GM12872 (cell line): ENCODE measurements around the gene GTF2H1.

ENCODE experiments used
- CTCF ChIP-seq: IDR thresholded peaks from 3 replicates; pipeline ENCODE4 v1.5.1; 2011; ENCODE audit warnings: low read depth, mild to moderate bottlenecking, low read length, moderate library complexity; ENCODE audit not compliant: insufficient read depth

Gene GTF2H1

GRCh38 chr11:18320617-18321016 is 1.8 kb upstream of the GTF2H1 start:
- no peak for TF ChIP-seq CTCF

GRCh38 chr11:18321578-18321968 is 794 bp upstream of the GTF2H1 start:
- TF ChIP-seq CTCF = no peak

- no peak for TF ChIP-seq CTCF
Measured at GRCh38 chr11:18322818-18323570, 627 bp downstream of the GTF2H1 start.

- no peak for TF ChIP-seq CTCF
Measured at GRCh38 chr11:18324381-18324780, 2.0 kb downstream of the GTF2H1 start.

GRCh38 chr11:18329196-18329870 is 7.0 kb downstream of the GTF2H1 start:
- TF ChIP-seq CTCF = no peak

GRCh38 chr11:18330921-18331320 is 8.6 kb downstream of the GTF2H1 start:
- TF ChIP-seq CTCF = no peak

GRCh38 chr11:18332302-18332701 is 9.9 kb downstream of the GTF2H1 start:
- TF ChIP-seq CTCF = no peak
